ENCODE results near the gene C2CD2.

GRCh38 chr21:41966872-41967621 is 13.2 kb upstream of the C2CD2 start:
- TF ChIP-seq POLR2A (IDR thresholded peaks at IDR 0.05; ENCODE audit: low read depth, low read length): no peak
- TF ChIP-seq TAF1 (IDR thresholded peaks at IDR 0.05; ENCODE audit: low read depth, low read length): no peak
- no peak for TF ChIP-seq POLR2AphosphoS5 (IDR thresholded peaks at IDR 0.05; ENCODE audit: low read depth, low read length)
- TF ChIP-seq POU2F2 (IDR thresholded peaks at IDR 0.05; ENCODE audit: low read depth, low read length): no peak
- TF ChIP-seq SPI1 (IDR thresholded peaks at IDR 0.05; ENCODE audit: low read depth, low read length): no peak

Measured in GM12891 (cell line).